Coronary artery (tissue), 2 donors: ENCODE measurements around the gene RBFOX2.
"Not testable (repeated sequence)": the region's sequence is repeated elsewhere in the genome, so short reads cannot be mapped to it uniquely, and the experiment has no call there.

Experiments used
- DNase-seq: peaks from one replicate; pipeline ENCODE4 v3.0.0-alpha.2; 2017; ENCODE audit warnings: low spot score
- H3K27ac ChIP-seq, 2 donors: fragments of 200-600 bp; sonication (generic); one replicate each; pipeline ENCODE4 v1.5.1; 2016 to 2019
- H3K4me3 ChIP-seq: fragments of 200-600 bp; sonication (generic); 2 replicates; pipeline ENCODE4 v1.5.1; 2016; ENCODE audit warnings: mild to moderate bottlenecking, moderate library complexity
- CTCF ChIP-seq: fragments of 200-600 bp; sonication (generic); IDR thresholded peaks from one replicate; pipeline ENCODE4 v1.5.1; 2019; ENCODE audit warnings: antibody characterized with exemption

The RBFOX2 gene

DNA sequence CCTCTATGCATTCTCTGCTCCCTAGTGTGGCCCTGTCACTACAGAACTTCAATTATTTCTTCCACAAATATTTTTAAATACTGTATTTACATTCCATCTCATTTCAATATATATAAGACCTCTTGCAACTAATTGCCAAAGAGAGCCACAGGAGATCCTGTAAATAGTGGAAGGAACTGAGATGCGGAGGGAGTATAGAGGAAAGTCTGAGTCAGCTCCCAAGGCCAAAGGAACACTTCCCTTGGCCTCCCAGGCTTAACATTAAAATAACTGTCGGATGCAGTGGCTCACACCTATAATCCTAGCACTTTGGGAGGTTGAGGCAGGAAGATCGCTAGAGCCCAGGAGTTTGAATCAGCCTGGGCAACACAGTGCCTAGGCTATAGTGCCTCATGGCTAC lies 31.2 kb downstream of the RBFOX2 start:
- TF ChIP-seq CTCF = no peak
- H3K27ac ChIP-seq = peak overlapping the region in 1 of 2 donors; percentile 9
- H3K4me3 ChIP-seq = no peak overlapping the region
- no peak for DNase-seq

- TF ChIP-seq CTCF = no peak
- DNase-seq = no peak
- no peak overlapping the region for H3K4me3 ChIP-seq
- peak overlapping the region in 1 of 2 donors; percentile 9 for H3K27ac ChIP-seq
Observed at GRCh38 chr22:35996596-35996995, 32.0 kb downstream of the RBFOX2 start.

GRCh38 chr22:35995772-35996171 lies 32.9 kb downstream of the RBFOX2 start:
- DNase-seq = peak; percentile 87
- TF ChIP-seq CTCF = no peak
- H3K4me3 ChIP-seq = peak overlapping the region; percentile 30
- H3K27ac ChIP-seq = peak overlapping the region; percentile 85 to 87

- DNase-seq = no peak
- peak overlapping the region; percentile 85 to 87 for H3K27ac ChIP-seq
- H3K4me3 ChIP-seq = peak overlapping the region; percentile 30
Observed at GRCh38 chr22:35995348-35995747, 33.3 kb downstream of the RBFOX2 start.

GRCh38 chr22:35993727-35994126 lies 34.9 kb downstream of the RBFOX2 start:
- H3K4me3 ChIP-seq, H3K27ac ChIP-seq, DNase-seq: not testable (repeated sequence)

More at GRCh38 chr22:35995348-35995747, 33.3 kb downstream of the RBFOX2 start:
- TF ChIP-seq CTCF = no peak

GRCh38 chr22:35993048-35993714 lies 35.4 kb downstream of the RBFOX2 start:
- Histone ChIP-seq H3K27ac (no peak overlapping the region), H3K4me3 (no peak overlapping the region)
- no peak for DNase-seq
- TF ChIP-seq CTCF = no peak

- Histone ChIP-seq H3K27ac (no peak overlapping the region), H3K4me3 (no peak overlapping the region)
- TF ChIP-seq CTCF = no peak
- DNase-seq = no peak
Observed at GRCh38 chr22:35991168-35991567, 37.5 kb downstream of the RBFOX2 start.
